Cardiac fibroblast (primary cell): Measurements from ENCODE around the gene PXMP4.

ENCODE experiments used
- DNase-seq, 2 donors: peaks; one replicate each; pipeline versions ENCODE4 v3.0.0 to v3.0.0-alpha.2; 2010; ENCODE audit warnings: low read depth in 2 of 2
- H3K4me3 ChIP-seq, 2 donors: replicated peaks in 1 of 2; 1 replicate in 1 of 2; 2 replicates in 1 of 2; pipeline ENCODE4 v1.5.1; 2011; ENCODE audit warnings: low read depth in 2 of 2, low read length in 2 of 2, mild to moderate bottlenecking in 2 of 2, moderate library complexity in 1 of 2
- TF ChIP-seq, protein P1 (sequence below): IDR thresholded peaks from one replicate; pipeline ENCODE4 v1.5.1; 2011; ENCODE audit warnings: low read depth, mild to moderate bottlenecking, low read length, inconsistent platforms

PXMP4 gene

DNA sequence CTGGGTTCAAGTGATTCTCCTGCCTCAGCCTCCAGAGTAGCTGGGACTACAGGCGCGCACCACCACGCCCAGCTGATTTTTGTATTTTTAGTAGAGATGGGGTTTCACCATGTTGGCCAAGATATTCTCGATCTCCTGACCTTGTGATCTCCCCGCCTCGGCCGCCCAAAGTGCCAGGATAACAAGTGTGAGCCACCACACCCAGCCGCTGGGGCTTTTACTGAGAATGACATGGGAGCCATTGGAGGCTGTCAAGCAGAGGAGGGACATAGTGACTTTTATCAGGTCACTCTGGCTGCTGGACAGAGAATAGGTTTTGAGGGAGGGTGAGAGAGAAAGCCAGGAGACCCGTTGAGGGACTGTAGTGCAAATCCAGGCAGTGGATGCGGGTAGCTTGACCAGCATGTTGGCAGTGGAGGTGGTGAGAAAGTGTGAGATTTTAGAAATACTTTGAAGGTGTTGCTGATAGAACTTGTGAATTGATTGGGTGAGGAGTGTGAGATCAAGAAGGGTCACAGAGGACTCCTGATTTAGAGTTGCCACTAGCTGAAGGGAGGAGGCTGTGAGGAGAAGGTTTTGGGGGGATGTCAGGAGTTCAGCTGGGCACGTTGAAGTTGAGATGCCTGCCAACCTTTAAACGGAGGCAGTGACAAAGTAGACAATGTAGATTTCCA, 26.4 kb upstream of the PXMP4 start:
- DNase-seq, result no peak
- H3K4me3 ChIP-seq, result no peak overlapping the region
- TF ChIP-seq, protein P1, sequence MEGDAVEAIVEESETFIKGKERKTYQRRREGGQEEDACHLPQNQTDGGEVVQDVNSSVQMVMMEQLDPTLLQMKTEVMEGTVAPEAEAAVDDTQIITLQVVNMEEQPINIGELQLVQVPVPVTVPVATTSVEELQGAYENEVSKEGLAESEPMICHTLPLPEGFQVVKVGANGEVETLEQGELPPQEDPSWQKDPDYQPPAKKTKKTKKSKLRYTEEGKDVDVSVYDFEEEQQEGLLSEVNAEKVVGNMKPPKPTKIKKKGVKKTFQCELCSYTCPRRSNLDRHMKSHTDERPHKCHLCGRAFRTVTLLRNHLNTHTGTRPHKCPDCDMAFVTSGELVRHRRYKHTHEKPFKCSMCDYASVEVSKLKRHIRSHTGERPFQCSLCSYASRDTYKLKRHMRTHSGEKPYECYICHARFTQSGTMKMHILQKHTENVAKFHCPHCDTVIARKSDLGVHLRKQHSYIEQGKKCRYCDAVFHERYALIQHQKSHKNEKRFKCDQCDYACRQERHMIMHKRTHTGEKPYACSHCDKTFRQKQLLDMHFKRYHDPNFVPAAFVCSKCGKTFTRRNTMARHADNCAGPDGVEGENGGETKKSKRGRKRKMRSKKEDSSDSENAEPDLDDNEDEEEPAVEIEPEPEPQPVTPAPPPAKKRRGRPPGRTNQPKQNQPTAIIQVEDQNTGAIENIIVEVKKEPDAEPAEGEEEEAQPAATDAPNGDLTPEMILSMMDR, result no peak

DNA sequence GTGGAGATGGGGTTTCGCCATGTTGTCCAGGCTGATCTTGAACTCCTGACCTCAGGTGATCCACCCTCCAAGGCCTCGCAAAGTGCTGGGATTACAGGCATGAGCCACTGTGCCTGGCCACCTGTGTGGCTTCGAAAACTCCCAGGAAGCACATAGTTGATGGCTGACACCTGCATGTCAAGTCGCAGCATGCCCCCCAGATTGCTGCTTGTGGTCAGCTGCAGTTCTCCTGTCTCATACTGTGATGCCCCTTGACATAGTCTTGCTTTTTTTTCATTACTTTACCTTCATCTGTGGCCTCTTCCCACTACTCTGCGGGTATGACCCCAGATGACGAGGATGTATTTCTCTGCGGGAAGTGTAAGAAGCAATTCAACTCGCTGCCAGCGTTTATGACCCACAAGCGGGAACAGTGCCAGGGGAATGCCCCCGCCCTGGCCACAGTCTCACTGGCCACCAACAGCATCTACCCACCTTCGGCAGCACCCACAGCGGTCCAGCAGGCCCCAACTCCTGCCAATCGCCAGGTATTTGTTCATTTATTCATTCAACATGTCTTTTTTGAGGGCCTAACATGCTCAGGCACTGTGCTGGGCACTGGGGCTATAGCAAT, 24.8 kb upstream of the PXMP4 start:
- no peak for DNase-seq
- TF ChIP-seq, protein P1, result no peak
- H3K4me3 ChIP-seq, result no peak overlapping the region

DNA sequence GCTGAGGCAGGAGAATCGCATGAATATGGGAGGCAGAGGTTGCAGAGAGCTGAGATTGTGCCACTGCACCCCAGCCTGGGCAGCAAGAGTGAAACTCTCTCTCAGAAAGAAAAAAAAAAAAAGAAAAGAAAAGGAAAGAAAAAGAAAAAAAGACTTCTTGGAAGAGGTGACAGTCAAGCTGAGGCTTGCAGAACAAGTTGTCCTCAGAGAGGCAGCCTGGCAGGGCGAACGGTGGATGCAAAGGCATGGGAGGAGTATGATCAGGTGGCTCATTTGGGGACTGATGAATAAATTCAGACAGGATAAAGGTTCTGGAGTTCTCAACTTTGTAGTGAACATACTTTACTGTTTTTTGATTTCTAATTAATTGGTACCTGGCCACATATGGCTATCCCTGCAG, 24.1 kb upstream of the PXMP4 start:
- DNase-seq, result no peak
- no peak overlapping the region for H3K4me3 ChIP-seq
- TF ChIP-seq, protein P1, result no peak

DNA sequence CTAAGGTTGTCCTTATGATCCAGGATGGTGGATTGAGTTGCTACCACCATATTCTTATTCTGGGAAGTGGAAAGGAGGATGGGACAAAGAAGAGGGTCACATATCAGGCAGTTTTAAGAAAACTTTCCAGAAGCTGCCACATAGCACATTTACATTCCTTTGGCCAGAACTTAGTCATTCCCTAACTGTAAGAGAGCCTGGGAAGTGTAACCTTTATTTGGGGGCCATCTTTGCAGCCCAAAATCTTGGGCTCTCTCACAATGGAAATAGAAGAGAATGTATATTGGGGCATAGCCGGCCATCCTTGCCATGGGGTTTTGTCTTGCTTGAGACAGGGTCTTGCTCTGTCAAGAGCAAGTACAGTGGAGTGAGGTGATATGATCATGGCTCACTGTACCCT, 20.1 kb upstream of the PXMP4 start:
- DNase-seq, result no peak
- TF ChIP-seq, protein P1, result no peak
- H3K4me3 ChIP-seq, result no peak overlapping the region

DNA sequence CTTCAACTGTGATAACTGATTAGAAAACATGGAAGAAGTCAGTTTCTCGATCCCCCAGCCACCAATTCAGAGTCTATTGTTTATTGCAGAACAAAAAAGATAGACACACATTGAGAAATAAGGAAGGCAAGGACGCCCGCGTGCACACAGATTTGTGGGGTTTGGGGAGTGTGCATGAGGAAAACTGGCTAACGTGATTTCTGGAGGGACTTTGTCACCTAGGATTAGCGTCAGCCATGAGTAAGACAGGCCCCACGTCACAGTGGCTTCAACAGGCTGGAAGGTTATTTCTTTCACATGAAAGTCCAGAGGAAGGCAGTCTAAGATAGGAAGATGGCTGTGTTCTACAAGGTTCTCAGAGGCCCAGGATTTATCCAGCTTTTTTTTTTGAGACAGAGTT, 19.4 kb upstream of the PXMP4 start:
- H3K4me3 ChIP-seq, result no peak overlapping the region
- DNase-seq, result no peak
- TF ChIP-seq, protein P1, result no peak

DNA sequence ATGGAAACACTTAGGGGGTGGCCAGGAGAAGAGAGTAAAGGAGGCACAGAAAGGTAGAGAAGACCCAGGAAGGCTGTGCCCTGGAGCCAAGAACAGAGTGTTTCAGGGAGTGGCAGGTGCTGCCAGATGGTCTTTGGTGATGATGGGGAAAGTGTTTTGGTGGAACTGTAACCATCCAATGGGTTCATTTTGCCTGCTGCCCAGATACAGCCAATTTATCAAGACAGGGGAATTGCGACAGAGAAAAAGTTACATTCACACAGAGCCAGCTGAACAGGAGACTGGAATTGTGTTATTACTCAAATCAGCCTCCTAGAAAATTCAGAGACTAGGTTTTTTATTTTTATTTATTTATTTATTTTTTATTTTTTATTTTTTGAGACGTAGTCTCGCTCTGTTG, 16.9 kb upstream of the PXMP4 start:
- no peak overlapping the region for H3K4me3 ChIP-seq
- TF ChIP-seq, protein P1, result no peak
- DNase-seq, result no peak
